GM08714 (cell line): ENCODE measurements around the gene DDX19B.
"Not testable (repeated sequence)": the region's sequence is repeated elsewhere in the genome, so short reads cannot be mapped to it uniquely, and the experiment has no call there.

Experiments used
- H3K4me3 ChIP-seq: fragments of 200-500 bp; sonication (Bioruptor generic); 2 replicates; pipeline ENCODE4 v1.5.1; 2014; ENCODE audit warnings: mild to moderate bottlenecking, low read length, inconsistent platforms
- ZNF274 ChIP-seq: IDR thresholded peaks from 2 replicates; pipeline ENCODE4 v1.6.1; 2012; ENCODE audit warnings: mild to moderate bottlenecking, low read depth, low read length

DDX19B gene

DNA sequence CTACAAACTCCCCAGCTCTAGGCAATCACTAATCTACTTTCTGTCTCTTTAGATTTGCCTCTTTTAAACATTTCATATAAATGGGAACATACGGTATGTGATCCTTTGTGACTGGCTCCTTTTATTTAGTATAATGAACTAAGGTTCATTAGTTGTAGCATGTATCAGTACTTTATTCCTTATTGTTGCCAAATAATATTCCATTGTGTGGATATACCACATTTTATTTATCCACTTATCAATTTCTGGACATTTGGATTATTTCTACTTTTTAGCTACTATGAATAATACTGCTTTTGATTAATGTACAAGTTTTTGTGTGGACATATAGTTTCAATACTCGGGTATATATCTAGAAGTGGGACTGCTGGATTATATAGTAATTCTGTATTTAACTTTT, 7.9 kb downstream of the DDX19B start:
- no peak for TF ChIP-seq ZNF274
- no peak overlapping the region for H3K4me3 ChIP-seq

DNA sequence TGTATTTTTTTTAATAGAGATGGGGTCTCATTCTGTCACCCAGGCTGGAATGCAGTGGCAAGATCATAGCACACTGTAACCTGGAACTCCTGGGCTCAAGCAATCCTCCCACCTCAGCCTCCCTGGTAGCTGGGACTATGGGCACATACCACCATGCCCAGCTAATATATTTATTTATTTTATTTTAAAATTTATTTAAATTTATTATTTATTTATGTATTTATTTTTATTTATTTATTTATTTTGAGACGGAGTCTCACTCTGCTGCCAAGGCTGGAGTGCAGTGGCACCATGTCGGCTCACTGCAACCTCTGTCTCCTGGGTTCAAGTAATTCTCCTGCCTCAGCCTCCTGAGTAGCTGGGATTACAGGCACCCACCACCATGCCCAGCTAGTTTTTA, 8.7 kb downstream of the DDX19B start:
- not testable (repeated sequence) for H3K4me3 ChIP-seq

DNA sequence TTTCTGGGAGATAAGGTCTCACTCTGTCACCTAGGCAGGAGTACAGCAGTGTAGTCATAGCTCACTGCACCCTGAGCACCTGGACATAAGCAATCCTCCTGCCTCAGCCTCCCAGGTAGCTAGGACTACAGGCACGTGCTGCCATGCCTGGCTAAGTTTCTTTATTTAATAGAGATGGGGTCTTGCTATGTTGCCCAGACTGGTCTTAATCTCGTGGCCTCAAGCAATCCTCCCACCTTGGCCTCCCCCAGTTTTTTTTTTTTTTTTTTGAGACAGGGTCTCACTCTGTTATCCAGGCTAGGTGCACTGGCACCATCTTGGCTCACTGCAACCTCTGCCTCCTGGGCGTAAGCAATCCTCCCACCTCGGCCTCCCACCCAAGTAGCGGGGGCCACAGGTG, 21.1 kb downstream of the DDX19B start:
- H3K4me3 ChIP-seq, result no peak overlapping the region
- no peak for TF ChIP-seq ZNF274

DNA sequence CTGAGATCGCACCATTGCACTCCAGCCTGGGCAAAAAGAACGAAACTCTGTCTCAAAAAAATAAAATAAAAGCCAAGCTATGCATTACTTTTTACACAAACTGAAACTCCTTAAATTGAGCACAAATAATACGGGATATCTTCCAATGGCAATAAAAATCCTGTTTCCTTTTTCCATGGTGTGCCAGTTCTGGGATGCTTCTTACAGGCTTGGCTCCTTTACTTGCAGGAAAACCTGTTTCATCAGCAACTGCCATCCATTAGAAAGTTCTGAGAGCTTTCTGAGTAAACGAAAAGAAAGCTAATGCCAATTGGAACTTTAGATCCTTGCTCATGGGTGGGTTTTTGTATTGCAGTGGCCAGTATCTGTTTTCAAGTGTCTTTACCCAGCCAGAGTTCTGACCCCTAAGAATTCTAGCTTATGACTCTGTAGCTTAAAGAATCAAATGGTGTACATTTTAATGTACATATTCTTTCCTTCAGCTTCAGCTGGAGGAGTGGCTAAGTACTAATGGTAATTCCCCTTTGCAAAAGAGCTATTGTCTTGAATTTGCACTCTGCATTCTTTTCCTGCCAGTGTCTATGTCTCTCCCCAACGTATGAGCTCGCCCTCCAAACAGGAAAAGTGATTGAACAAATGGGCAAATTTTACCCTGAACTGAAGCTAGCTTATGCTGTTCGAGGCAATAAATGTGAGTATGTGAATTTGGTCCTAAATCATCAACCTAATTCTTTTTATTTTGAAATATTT, 26.2 kb downstream of the DDX19B start:
- no peak for TF ChIP-seq ZNF274
- no peak overlapping the region for H3K4me3 ChIP-seq

DNA sequence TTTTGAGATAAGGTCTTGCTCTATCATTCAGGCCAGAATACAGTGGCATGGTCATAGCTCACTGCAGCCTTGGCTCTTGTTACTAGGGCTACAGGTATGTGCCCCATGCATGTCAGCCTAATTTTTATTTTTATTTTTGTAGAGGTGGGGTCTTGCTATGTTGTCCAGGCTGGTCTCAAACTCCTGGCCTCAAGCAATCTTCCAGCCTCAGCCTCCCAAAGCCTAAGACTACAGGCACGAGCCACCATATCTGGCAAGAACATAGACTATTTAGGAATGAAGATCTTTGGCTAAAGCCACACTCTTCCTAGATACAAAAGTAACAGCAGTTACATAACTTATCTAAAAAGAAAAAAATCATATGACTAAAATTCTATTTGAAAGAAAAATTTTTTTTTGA, 32.1 kb downstream of the DDX19B start:
- TF ChIP-seq ZNF274, result no peak
- no peak overlapping the region for H3K4me3 ChIP-seq

DNA sequence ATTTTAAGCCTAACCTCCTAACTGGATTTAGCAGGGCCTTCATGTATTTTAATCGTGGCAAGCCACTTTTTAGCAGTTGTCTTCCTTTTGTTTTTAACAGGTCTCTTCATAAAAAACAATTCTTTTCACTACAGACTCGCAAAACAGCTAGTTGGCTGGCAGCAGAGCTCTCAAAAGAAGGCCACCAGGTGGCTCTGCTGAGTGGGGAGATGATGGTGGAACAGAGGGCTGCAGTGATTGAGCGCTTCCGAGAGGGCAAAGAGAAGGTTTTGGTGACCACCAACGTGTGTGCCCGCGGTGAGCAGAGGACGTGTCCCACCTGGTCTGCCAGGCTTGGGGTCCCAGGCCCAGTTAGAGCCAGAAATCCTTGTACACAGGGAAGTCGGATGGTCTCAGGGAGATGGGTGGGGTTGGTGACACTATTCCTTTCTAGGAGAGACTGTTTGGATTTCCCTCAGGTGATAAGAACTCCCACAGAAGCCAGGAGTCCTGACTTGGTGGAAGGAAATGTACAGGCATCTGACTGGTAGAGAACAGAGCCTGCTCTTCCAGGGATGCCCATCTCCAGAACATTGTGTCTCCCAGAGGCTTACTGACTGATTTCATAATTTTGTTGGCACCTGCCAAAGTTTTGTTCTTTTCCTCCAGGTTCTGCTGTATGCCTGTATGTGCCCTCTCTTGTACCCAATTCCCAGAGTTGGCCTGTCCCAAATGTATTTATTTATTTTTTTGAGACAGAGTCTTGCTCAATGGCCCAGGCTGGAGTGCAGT, 32.8 kb downstream of the DDX19B start:
- no peak for TF ChIP-seq ZNF274
- H3K4me3 ChIP-seq, result no peak overlapping the region

DNA sequence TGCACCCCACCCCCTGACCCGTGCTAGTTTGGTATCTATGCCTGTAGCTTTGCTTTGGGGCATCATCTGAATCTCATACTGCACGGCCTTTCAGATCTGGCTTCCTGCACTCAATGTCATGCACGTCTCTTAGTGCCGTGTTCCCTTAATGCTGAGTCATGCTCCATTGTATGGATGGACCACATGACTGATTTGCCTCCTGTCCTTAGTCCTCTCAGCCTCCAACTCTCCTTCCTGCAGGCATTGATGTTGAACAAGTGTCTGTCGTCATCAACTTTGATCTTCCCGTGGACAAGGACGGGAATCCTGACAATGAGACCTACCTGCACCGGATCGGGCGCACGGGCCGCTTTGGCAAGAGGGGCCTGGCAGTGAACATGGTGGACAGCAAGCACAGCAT, 33.7 kb downstream of the DDX19B start:
- H3K4me3 ChIP-seq, result not testable (repeated sequence)

DNA sequence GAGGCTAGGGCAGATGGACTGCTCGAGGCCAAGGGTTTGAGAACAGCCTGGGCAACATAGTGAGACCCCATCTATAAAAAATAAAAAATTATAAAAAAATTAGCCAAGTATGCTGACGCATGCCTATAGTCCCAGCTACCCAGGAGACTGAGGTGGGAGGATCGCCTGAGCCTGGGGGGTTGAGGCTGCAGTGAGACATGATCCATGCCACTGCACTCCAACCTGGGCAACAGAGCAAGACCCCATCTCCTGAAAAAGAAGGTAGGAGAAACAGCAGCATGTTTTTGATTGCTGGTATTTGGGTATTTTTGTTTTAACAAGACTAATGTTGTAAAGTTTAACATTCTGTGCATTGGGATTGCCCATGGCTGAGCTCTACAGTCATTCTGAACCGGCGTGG, 38.8 kb downstream of the DDX19B start:
- no peak overlapping the region for H3K4me3 ChIP-seq
- TF ChIP-seq ZNF274, result no peak

DNA sequence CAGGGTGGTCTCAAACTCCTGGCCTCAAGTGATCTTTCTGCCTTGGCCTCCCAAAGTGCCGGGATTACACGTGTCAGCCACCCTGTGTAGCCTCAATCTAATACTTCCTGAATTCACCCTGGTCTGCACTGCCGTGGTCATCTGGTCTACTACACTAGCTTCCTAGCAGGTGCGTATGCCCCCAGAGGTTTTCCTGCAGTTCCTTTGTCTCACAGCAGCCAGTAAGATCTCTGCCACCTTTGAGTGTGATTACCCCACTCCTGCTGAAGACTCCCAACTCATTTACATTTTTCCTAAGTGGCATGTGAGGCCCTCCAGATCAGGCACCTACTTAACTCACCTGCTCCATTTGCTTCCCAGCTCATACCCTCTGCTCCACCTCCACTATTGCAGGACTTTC, 42.6 kb downstream of the DDX19B start:
- no peak for TF ChIP-seq ZNF274

DNA sequence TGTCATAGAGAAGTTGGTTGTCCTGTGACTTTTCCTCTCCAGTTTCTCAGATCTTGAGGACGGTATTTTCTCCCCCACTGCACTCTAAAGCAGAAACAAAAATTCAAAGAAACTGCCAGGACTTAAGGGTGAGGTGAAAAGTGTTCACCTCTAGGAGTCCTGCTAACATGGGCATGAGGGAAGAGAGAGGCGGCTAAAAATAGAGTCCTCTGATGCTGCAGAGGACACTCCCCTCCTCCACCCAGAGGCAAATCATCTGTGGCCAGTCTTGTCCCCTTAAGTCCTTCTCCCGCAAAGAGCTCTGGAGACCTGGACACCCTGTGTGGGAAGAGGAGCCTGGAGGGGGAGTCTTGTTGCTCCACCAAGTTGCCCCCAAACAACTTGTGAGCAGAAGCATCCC, 43.0 kb downstream of the DDX19B start:
- no peak for TF ChIP-seq ZNF274
- no peak overlapping the region for H3K4me3 ChIP-seq

More for the DNA sequence above, 42.6 kb downstream of the DDX19B start:
- no peak overlapping the region for H3K4me3 ChIP-seq

DNA sequence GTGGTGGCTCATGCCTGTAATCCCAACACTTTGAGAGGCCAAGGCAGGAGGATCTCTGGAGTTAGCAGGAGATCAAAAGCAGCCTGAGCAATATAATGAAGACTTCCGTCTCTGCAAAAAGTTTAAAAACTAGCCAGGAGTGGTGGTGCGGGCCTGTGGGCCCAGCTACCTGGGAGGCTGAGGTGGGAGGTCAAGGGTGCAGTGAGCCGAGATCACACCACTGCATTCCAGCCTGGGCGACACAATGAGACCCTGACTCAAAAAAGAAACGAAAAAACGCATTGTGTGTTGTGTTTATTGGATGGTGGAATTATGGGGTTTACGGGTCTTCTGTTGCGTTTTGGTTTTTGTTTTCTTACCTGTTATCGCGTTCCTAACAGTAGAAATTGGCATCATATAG, 46.9 kb downstream of the DDX19B start:
- no peak for TF ChIP-seq ZNF274

DNA sequence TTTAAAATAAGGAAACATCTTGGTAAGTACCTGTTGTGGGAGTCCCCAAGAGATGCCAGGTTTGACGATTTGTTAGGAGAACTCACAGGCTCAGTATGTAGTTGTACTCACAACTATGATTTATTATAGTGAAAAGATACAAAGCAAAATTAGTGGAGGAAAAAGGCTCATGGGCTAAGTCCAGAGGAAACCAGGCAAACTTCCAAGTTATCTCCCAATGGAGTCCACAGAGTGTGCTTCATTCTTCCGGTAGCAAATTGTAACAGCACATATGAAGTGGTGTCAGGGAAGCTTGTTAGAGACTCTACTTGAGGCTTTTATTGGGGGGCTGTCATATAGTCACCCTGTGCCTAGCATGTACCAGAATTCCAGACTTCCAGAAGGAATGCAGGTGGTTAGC, 50.0 kb downstream of the DDX19B start:
- no peak overlapping the region for H3K4me3 ChIP-seq
- TF ChIP-seq ZNF274, result no peak

More for the DNA sequence above, 46.9 kb downstream of the DDX19B start:
- H3K4me3 ChIP-seq, result peak overlapping the region; percentile 69

DNA sequence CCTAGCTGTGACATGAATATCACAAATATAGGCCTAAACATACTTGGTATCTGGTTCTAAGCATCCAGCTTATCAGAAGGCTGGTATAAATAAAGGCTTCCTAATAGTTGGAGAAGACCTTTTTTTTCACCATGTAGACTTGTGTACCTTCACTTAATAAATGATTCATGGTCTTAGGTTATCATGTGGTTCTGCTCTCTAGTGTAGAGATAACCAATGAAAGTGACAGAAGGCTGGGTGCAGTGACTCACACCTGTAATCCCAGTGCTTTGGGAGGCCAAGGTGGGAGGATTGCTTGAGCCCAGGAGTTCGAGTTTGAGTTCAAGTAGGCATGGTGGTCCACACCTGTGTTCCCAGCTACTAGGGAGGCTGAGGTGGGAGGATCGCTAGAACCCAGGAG, 50.8 kb downstream of the DDX19B start:
- H3K4me3 ChIP-seq, result no peak overlapping the region
- no peak for TF ChIP-seq ZNF274

DNA sequence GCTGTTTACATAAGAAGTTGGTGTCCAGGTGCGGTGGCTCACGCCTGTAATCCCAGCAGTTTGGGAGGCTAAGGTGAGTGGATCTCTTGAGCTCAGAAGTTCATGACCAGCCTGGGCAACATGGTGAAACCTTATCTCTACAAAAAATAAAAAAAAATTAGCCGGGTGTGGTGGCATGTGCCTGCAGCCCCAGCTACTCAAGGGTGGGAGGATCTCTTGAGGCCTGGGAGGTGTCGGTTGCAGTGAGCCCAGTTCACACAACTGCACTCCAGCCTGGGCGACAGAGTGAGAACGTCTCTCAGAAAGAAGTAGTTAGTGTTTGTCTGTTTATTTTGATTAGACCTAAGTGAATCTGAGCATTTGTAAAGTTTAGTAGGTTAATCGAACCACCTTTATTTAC, 60.6 kb downstream of the DDX19B start:
- H3K4me3 ChIP-seq, result no peak overlapping the region
- no peak for TF ChIP-seq ZNF274

DNA sequence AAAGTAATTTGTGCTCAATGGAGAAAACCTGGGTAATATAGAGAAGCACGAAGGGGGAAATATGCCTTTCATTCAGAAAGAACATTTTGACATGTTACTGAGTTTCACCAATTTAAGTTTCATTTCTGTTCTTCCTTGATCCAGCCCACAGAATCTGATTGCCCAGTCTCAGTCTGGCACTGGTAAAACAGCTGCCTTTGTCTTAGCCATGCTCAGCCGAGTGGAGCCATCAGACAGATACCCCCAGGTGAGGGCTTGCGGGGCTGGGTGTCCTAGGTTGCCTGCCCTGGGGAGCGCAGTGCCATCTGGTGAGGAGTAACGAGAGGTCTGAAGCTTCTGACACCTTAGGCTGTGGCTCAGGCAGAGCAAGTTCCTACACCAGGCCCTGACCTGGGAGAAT, 65.4 kb downstream of the DDX19B start:
- H3K4me3 ChIP-seq, result no peak overlapping the region
- TF ChIP-seq ZNF274, result no peak

DNA sequence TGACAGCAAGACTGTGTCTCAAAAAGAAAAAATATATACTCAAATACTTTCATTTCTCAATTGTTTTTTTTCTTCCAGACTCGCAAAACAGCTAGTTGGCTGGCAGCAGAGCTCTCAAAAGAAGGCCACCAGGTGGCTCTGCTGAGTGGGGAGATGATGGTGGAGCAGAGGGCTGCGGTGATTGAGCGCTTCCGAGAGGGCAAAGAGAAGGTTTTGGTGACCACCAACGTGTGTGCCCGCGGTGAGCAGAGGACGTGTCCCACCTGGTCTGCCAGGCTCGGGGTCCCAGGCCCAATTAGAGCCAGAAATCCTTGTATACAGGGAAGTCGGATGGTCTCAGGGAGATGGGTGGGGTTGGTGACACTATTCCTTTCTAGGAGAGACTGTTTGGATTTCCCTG, 71.2 kb downstream of the DDX19B start:
- H3K4me3 ChIP-seq, result not testable (repeated sequence)
